ENCODE results near the gene NEURL2.
A peak's percentile ranks its signal among the peaks of the same experiment; 100 is the strongest.
"Not testable (repeated sequence)": the region's sequence is repeated elsewhere in the genome, so short reads cannot be mapped to it uniquely, and the experiment has no call there.

Gene NEURL2

DNA sequence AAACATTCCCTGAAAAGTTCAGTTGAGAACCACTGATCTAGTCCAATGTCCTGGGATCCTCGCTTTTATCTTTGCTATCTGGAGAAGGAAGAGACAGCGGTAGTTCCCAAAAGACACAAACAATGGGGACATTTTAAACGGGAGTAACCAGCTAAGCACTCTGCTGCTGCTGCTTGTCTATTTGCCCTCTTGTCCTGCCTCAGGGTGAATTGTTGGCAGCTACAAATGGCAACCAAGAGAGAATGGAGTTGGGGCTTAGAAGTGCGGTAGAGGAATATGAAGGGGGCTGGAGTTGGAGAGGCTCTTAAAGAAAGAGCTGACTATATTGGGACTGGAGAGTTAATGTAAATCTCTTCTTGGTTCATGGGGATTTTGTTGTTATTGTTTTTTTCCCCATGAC is 16.4 kb downstream of the NEURL2 start:
- no peak for DNase-seq (ENCODE audit: low read depth in 2 of 2, low spot score in 1 of 2)

DNA sequence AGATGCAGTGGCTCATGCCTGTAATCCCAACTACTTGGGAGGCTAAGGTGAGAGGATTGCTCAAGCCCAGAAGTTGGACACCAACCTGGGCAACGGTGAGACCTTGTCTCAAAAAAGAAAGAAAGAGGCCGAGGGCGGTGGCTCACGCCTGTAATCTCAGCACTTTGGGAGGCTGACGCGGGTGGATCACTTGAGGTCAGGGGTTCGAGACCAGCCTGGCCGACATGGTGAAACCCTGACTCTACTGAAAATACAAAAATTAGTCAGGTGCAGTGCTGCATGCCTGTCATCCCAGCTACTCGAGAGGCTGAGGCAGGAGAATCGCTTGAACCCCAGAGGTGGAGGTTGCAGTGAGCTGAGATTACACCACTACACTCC is 16.9 kb downstream of the NEURL2 start:
- not testable (repeated sequence) for DNase-seq (ENCODE audit: low read depth in 2 of 2, low spot score in 1 of 2)

- no peak for DNase-seq (ENCODE audit: low read depth in 2 of 2, low spot score in 1 of 2)
These were observed 17.5 kb downstream of the NEURL2 start for GRCh38 chr20:45873409-45874103.

DNA sequence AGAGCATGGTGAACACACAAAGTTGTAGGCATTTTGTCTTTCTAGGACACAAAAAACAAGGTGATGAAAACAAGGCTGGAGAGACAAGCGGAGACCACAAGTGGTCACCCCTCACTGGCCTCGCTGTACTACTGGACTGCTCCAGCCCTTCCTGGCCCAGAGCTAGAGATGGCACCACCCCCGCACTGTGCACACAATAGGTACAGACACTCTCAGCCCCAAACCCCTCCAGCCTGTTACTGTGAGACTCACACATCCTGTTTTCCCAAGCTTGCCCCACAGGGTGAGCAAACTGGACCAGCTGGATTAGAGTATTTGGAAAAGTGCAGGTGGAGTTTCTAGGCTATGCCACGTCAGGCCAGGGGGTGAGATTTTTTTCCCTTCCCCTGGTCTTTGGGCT is 18.4 kb downstream of the NEURL2 start:
- no peak for DNase-seq (ENCODE audit: low read depth in 2 of 2, low spot score in 1 of 2)

GRCh38 chr20:45867819-45868176 is 23.2 kb downstream of the NEURL2 start:
- DNase-seq (ENCODE audit: low read depth in 2 of 2, low spot score in 1 of 2), result no peak

GRCh38 chr20:45867136-45867818 is 23.7 kb downstream of the NEURL2 start:
- DNase-seq (ENCODE audit: low read depth in 2 of 2, low spot score in 1 of 2), result no peak

- DNase-seq (ENCODE audit: low read depth in 2 of 2, low spot score in 1 of 2), result no peak
These were observed 24.6 kb downstream of the NEURL2 start for GRCh38 chr20:45866454-45866853.

DNA sequence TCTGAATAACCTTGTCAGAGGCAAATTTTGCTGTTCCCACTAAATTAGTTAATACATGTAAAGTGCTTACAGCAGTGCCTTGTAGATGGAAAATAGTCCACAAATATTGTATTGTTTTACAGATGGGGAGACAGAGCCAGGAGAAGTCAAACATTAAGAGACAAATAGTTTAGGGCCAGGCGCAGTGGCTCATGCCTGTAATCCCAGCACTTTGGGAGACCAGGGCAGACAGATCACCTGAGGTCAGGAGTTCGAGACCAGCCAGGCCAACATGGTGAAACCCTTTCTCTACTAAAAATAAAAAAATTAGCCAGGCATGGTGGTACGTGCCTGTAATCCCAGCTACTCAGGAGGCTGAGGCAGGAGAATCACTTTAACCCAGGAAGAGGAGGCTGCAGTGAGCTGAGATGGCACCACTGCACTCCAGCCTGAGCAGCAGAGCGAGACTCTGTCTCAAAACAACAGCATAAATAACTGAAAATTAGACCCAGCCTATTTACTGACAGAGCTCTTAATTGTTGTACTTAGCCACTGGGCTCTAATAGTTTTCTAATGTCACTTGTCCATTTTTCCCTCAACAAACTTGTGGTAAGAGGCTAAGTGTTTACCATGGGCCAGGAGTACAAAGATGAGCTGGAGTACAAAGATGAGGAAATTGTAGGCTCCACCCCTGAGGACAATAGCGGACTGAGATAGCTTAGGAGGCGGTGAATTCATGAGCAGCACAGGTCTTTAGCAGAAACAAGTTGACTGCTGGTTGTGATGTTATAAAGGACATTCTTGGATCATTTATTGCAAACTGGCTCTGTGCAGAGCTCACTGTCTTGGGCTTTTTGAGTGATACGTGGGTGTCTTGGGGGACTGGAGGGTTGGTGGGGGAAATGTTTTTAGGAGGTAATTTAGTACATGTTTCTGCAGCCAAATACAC is 27.2 kb downstream of the NEURL2 start:
- DNase-seq (ENCODE audit: low read depth in 2 of 2, low spot score in 1 of 2), result no peak

DNA sequence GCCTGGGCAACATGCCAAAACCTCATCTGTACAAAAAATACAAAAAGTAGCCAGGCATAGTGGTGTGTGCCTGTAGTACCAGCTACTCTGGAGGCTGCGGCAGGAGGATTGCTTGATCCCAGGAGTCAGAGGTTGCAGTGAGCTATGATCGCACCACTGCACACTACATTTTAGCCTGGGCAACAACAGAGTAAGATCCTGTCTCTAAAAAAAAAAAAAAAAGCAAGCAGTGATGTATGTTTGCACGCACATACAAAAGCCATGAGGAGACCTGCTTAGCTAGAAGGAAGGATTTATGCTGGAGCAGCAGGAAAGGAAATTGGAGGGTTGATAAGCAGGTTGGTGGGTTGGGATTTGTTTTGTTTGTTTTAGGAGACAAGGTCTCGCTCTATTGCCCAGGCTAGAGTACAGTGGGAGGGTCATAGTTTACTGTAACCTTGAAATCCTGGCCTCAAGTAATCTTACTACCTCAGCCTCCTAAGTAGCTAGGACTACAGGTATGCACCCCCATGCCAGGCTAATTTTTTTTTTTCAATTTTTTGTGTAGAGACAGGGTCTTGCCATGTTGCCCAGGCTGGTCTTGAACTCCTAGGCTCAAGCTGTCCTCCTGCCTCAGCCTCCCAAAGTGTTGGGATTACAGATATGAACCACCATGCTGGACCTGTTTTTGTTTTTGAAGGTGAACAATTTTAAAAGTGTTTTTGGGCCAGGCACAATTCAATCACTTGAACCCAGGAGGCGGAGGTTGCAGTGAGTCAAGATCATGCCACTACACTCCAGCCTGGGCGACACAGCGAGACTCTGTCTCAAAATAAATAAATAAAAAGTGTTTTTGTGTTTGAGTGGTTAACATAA is 29.6 kb downstream of the NEURL2 start:
- no peak for DNase-seq (ENCODE audit: low read depth in 2 of 2, low spot score in 1 of 2)

DNA sequence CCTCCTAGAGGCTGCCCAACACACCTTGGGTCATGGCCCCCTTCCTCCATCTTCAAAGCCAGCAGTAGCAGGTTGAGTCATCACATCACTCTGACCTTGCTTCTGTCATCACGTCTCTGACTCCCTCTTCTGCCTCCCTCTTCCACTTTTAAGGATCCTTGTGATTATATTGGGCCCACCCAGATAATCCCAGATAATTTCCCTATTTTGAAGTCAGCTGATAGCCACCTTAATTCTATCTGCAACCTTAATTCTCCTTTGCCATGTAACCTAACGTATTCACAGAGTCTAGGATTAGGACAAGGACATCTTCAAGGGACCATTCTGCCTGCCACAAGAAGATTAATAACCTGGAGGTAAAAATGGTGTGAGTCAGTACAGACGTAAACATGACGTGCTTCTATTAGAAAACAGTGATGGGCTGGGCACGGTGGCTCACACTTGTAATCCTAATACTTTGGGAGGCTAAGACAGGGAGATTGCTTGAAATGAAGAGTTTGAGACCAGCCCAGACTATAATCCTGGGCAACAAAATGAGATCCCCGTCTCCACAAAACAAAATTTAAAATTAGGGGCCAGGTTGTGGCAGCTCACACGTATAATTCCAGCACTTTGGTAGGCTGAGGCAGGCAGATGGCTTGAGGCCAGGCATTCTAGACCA is 30.3 kb downstream of the NEURL2 start:
- DNase-seq (ENCODE audit: low read depth in 2 of 2, low spot score in 1 of 2), result no peak

- no peak for DNase-seq (ENCODE audit: low read depth in 2 of 2, low spot score in 1 of 2)
These were observed 31.1 kb downstream of the NEURL2 start for GRCh38 chr20:45859916-45860315.

DNA sequence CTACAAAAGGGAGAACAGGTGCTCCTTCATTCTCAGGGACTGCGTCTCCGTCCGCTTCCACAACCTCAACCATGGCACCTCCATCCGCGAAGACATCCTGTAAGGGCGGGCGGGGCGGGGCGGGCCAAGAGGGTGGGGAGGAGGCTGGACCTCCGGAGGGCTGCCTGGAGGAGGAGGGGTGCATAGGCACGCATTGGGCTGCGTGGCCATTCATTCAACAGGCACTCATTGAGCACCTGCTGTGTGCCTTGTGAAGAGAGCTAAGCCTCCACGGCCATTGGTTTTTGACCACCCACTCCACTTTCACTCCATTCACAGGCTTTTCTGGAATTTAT is 33.2 kb downstream of the NEURL2 start:
- peak in 1 of 2 donors; percentile 8 for DNase-seq (ENCODE audit: low read depth in 2 of 2, low spot score in 1 of 2)

DNA sequence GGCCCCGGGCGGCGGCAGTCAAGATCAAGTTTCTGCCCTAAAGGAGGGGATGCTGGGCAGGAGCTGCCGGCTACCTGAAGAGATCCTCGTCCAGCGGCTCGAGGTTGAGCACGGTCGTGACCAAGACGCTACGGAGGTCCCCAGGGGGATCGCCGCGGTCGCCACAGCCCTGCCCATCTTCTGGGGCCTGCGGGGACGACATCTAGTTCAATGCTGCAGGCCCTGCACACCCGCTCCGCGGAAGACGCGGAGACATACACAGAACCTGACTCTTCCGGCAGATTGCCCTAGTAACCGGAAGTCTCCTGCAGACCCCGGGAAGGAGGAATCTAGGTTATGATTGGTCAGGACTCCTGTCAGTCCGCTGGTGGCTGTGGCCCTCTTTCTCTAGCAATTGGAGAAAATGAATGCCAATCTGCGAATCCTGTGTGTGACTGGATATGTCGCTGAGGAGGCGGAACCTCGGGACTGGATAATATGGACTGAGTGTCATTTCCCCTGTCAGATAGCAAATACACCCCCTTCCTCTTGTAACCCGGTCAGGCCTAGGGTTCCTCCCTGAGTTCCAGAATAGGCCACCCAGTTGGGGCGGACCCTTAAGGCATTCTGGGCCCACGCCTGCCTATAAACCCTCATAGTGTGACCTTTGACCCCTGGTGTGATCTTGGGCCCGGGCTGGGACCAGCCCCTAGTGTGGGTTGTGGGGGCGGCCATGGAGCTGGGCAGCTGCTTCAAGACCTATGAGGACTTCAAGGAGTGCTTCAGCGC is 33.7 kb downstream of the NEURL2 start, which contains the start of the genes ACOT8 and ZSWIM3:
TSS of gene ACOT8 (minus strand) at position 279 of the 768 bp plus-strand sequence. CDS start at position 202, 77 bp downstream.
TSS of gene ZSWIM3 (plus strand) at position 501 of the 768 bp plus-strand sequence. CDS start at position 713, 212 bp downstream.
- peak; percentile 59 to 79 for DNase-seq (ENCODE audit: low read depth in 2 of 2, low spot score in 1 of 2)

- DNase-seq (ENCODE audit: low read depth in 2 of 2, low spot score in 1 of 2), result no peak
These were observed 37.5 kb downstream of the NEURL2 start for GRCh38 chr20:45853484-45853883.

GRCh38 chr20:45852326-45852725 is 38.7 kb downstream of the NEURL2 start:
- DNase-seq (ENCODE audit: low read depth in 2 of 2, low spot score in 1 of 2), result no peak

GRCh38 chr20:45851501-45851900 is 39.5 kb downstream of the NEURL2 start:
- no peak for DNase-seq (ENCODE audit: low read depth in 2 of 2, low spot score in 1 of 2)

DNA sequence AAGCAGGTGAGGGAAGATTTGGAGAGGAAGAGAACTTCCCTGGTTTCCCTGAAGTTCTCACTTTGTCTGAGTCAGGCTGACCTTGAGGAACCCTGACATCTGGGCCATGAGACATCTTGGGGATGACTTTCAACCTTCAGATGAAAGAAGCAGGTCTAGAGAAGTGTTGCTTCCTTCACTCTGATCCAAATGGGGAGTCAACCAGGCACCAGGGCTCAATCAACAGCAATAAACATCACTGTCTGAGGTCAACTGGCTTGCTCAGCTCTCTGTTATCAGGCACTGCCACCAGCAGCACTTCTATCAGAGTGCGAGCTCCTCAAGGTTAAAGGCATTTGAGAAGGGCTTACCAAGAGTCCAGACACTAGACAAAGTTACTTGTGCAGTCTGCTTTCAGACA is 40.1 kb downstream of the NEURL2 start:
- no peak for DNase-seq (ENCODE audit: low read depth in 2 of 2, low spot score in 1 of 2)

GRCh38 chr20:45850238-45850637 is 40.8 kb downstream of the NEURL2 start:
- DNase-seq (ENCODE audit: low read depth in 2 of 2, low spot score in 1 of 2), result no peak

DNA sequence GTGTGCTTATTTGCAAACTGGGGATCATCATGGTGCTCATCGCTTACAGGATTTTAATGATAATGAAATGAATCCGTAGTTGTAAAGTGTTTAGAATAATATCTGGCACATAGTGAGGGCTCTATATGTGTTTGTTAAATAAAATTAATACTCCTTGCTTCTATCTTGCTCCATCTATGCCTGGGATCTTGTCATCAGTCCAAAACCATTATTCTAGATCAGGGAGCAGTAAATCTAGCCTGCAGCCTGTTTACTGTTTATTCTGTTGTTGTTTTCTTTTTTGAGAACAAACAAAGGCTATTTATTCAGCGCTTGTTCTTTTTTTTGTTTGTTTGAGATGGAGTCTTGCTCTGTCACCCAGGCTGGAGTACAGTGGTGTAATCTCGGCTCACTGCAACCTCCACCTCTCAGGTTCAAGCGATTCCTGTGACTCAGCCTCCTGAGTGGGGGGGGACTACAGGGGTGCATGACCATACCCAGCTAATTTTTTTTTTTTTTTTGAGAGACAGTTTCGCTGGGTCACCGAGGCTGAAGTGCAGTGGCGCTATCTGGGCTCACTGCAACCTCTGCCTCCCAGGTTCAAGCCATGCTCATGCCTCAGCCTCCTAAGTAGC is 41.9 kb downstream of the NEURL2 start:
- DNase-seq (ENCODE audit: low read depth in 2 of 2, low spot score in 1 of 2), result no peak
